Keratinocyte (primary cell): ENCODE results near the gene SAXO1. TPM values are rescaled to one million over a fixed set of nuclear protein-coding genes. Genes with fewer than 3 reads are reported as not detected.

Experiments used
- DNase-seq: peaks from one replicate; pipeline ENCODE4 v3.0.0-alpha.2; 2011; ENCODE audit warnings: low read depth, missing footprints, low spot score
- FAIRE-seq: peaks from 2 replicates; lab custom pipeline; 2011; peaks lifted over from hg19 to GRCh38; lab: Jason Lieb, UNC
- H2AFZ ChIP-seq: 2 replicates; pipeline ENCODE4 v1.6.0; 2012; ENCODE audit warnings: low read length, control low read depth, inconsistent platforms; ENCODE audit not compliant: control insufficient read depth
- H3K27ac ChIP-seq: 2 replicates; pipeline ENCODE4 v1.5.1; 2011; ENCODE audit warnings: low read length; ENCODE audit not compliant: control insufficient read depth, insufficient read depth
- H3K27me3 ChIP-seq: 3 replicates; pipeline ENCODE4 v1.6.0; 2011; ENCODE audit warnings: low read length; ENCODE audit not compliant: control insufficient read depth, insufficient read depth; ENCODE audit errors: extremely low read depth
- H3K36me3 ChIP-seq, 2 experiments: 2 replicates in 1 of 2; 3 replicates in 1 of 2; pipeline ENCODE4 v1.5.1; 2011; ENCODE audit warnings: low read length in 2 of 2, mild to moderate bottlenecking in 1 of 2; ENCODE audit not compliant: control insufficient read depth in 2 of 2, insufficient read depth in 2 of 2; ENCODE audit errors: extremely low read depth in 1 of 2
- H3K4me1 ChIP-seq: 3 replicates; pipeline ENCODE4 v1.5.1; 2011; ENCODE audit warnings: low read length; ENCODE audit not compliant: control insufficient read depth, insufficient read depth; ENCODE audit errors: extremely low read depth
- H3K4me2 ChIP-seq: 3 replicates; pipeline ENCODE4 v1.6.0; 2011; ENCODE audit warnings: low read depth, low read length; ENCODE audit not compliant: control insufficient read depth, insufficient read depth; ENCODE audit errors: extremely low read depth
- H3K4me3 ChIP-seq, 3 experiments: fragments of 200-600 bp in 1 of 3; sonication (generic) in 1 of 3; 2 replicates in 2 of 3; 3 replicates in 1 of 3; pipeline ENCODE4 v1.5.1; 2011 to 2016; ENCODE audit warnings: low read length in 3 of 3, mild to moderate bottlenecking in 3 of 3, control low read depth in 2 of 3, inconsistent platforms in 1 of 3, low read depth in 1 of 3, mixed read lengths in 1 of 3, mixed run types in 1 of 3, moderate library complexity in 1 of 3; ENCODE audit not compliant: control insufficient read depth in 2 of 3, insufficient read depth in 2 of 3; ENCODE audit errors: extremely low read depth in 1 of 3
- H3K79me2 ChIP-seq: 2 replicates; pipeline ENCODE4 v1.6.0; 2012; ENCODE audit warnings: low read length; ENCODE audit not compliant: control insufficient read depth, insufficient read depth
- H3K9ac ChIP-seq: 3 replicates; pipeline ENCODE4 v1.6.0; 2011; ENCODE audit warnings: low read length; ENCODE audit not compliant: control insufficient read depth, insufficient read depth; ENCODE audit errors: extremely low read depth
- H3K9me1 ChIP-seq: 3 replicates; pipeline ENCODE4 v1.6.0; 2011; ENCODE audit warnings: low read length; ENCODE audit not compliant: control insufficient read depth, insufficient read depth; ENCODE audit errors: extremely low read depth
- H3K9me3 ChIP-seq: 2 replicates; pipeline ENCODE4 v1.5.1; 2012; ENCODE audit warnings: low read depth, low read length; ENCODE audit not compliant: control insufficient read depth
- H4K20me1 ChIP-seq: 3 replicates; pipeline ENCODE4 v1.6.0; 2011; ENCODE audit warnings: low read length; ENCODE audit not compliant: control insufficient read depth, insufficient read depth; ENCODE audit errors: extremely low read depth
- CTCF ChIP-seq, 3 experiments: IDR thresholded peaks in 1 of 3; conservative IDR thresholded peaks in 1 of 3; optimal IDR thresholded peaks in 1 of 3; 2 replicates in 2 of 3; 3 replicates in 1 of 3; pipeline versions ENCODE3 to v1.5.1; 2011; ENCODE audit warnings: low read length in 3 of 3, mild to moderate bottlenecking in 3 of 3, moderate library complexity in 2 of 3, control low read depth in 1 of 3, inconsistent platforms in 1 of 3; ENCODE audit not compliant: insufficient read depth in 2 of 3; ENCODE audit errors: extremely low read depth in 1 of 3
- EZH2 ChIP-seq: IDR thresholded peaks from one replicate; pipeline ENCODE4 v1.6.1; 2012; ENCODE audit warnings: inconsistent platforms, mild to moderate bottlenecking, low read length, moderate library complexity
- dilution Hi-C: fragments of 300-500 bp; cut with MboI; formaldehyde crosslinking; loops from one replicate; pipeline ENCODE4 v1.7.0; 2020; ENCODE audit warnings: low sequenced_read_pairs; ENCODE audit not compliant: extremely low pct_ligation_motif_present
- polyA plus RNA-seq, 5 experiments: library from polyadenylated mRNA; depleted of rRNA in 3 of 5; stranded (reverse) in 3 of 5; stranded (forward) in 1 of 5; unstranded in 1 of 5; fragments of >200 nt; gene quantifications; 1 replicate in 1 of 5; 2 replicates in 3 of 5; 3 replicates in 1 of 5; pipeline versions ENCODE4 v1.2.1 to v1.2.3, GENCODE V29; 2011 to 2012; ENCODE audit warnings: missing spikeins in 2 of 5, low read depth in 1 of 5, low replicate concordance in 1 of 5

SAXO1 gene
- polyA plus RNA-seq, 1 donor (not counting 4 experiments of a cell fraction or from before 2014, with no cell fraction given) = not detected

- DNase-seq (no peak), FAIRE-seq (no peak)
- Histone ChIP-seq H3K36me3 (no peaks in the 10 kb centered on the region), H3K27ac (no peak overlapping the region), H3K4me1 (no peaks in the 10 kb centered on the region), H4K20me1 (no peaks in the 10 kb centered on the region), H3K4me3 (no peak overlapping the region), H3K4me2 (no peak overlapping the region), H2AFZ (no peak overlapping the region), H3K9ac (no peak overlapping the region), H3K79me2 (no peaks in the 10 kb centered on the region), H3K27me3 (no peaks in the 10 kb centered on the region), H3K9me3 (no peaks in the 10 kb centered on the region), H3K9me1 (no peaks in the 10 kb centered on the region)
- TF ChIP-seq CTCF (optimal IDR thresholded peaks at IDR 0.05 in 1 of 3, IDR thresholded peaks at IDR 0.05 in 1 of 3, conservative IDR thresholded peaks at IDR 0.05 in 1 of 3; ENCODE audit: extremely low read depth in 1 of 3, insufficient read depth in 2 of 3, low read length in 3 of 3) (no peak), EZH2 (no peak)
- dilution Hi-C loops = no loop called here
Measured at GRCh38 chr9:18925880-18926279, 107.1 kb downstream of the SAXO1 start.

- FAIRE-seq = no peak
- no peak for TF ChIP-seq CTCF (optimal IDR thresholded peaks at IDR 0.05 in 1 of 3, IDR thresholded peaks at IDR 0.05 in 1 of 3, conservative IDR thresholded peaks at IDR 0.05 in 1 of 3; ENCODE audit: extremely low read depth in 1 of 3, insufficient read depth in 2 of 3, low read length in 3 of 3)
- no peak for TF ChIP-seq EZH2
- H3K4me2 ChIP-seq = no peak overlapping the region
- H3K4me3 ChIP-seq = no peak overlapping the region
- H4K20me1 ChIP-seq = no peaks in the 10 kb centered on the region
- no peaks in the 10 kb centered on the region for H3K9me3 ChIP-seq
- H3K9ac ChIP-seq = no peak overlapping the region
- dilution Hi-C loops = no loop called here
- H3K27ac ChIP-seq = no peak overlapping the region
- H3K79me2 ChIP-seq = no peaks in the 10 kb centered on the region
- H3K36me3 ChIP-seq = no peaks in the 10 kb centered on the region
- H2AFZ ChIP-seq = no peak overlapping the region
- H3K4me1 ChIP-seq = peaks cover 10% of the 10 kb centered on the region
- H3K27me3 ChIP-seq = no peaks in the 10 kb centered on the region
- DNase-seq = no peak
- no peaks in the 10 kb centered on the region for H3K9me1 ChIP-seq
Measured at GRCh38 chr9:18923671-18924430, 109.2 kb downstream of the SAXO1 start.
